Activated T-helper 17 cell treated with anti-CD3 and anti-CD28 coated beads, Interleukin-2, amount 50 U/mL, for 72 hours (primary cell): ENCODE results near the gene MPPE1. TPM values are rescaled to one million over a fixed set of nuclear protein-coding genes. Genes with fewer than 3 reads are reported as not detected.
A peak's percentile ranks its signal among the peaks of the same experiment; 100 is the strongest.
"Not testable (repeated sequence)": the region's sequence is repeated elsewhere in the genome, so short reads cannot be mapped to it uniquely, and the experiment has no call there.

Source experiments
- ATAC-seq: fragments of 150-1000 bp; cut with Tn5 transposase; replicated peaks from 2 replicates; pipeline ENCODE4 v1.10.0; 2021; ENCODE audit warnings: mild to moderate bottlenecking, moderate library complexity
- H3K27ac Mint-ChIP-seq: one replicate; pipeline ENCODE4 v1.8.0; 2022; ENCODE audit warnings: mixed read lengths
- H3K27me3 Mint-ChIP-seq: one replicate; pipeline ENCODE4 v1.8.0; 2022; ENCODE audit warnings: mixed read lengths
- H3K36me3 Mint-ChIP-seq: one replicate; pipeline ENCODE4 v1.8.0; 2022; ENCODE audit warnings: low read depth, mild to moderate bottlenecking, mixed read lengths
- H3K4me1 Mint-ChIP-seq: one replicate; pipeline ENCODE4 v1.8.0; 2022; ENCODE audit warnings: mixed read lengths
- H3K4me3 Mint-ChIP-seq: one replicate; pipeline ENCODE4 v1.8.0; 2022; ENCODE audit warnings: mild to moderate bottlenecking, mixed read lengths
- H3K9me3 Mint-ChIP-seq: one replicate; pipeline ENCODE4 v1.8.0; 2022; ENCODE audit warnings: mixed read lengths
- total RNA-seq, 2 donors: library from RNA; stranded (reverse); gene quantifications; one replicate each; pipeline ENCODE4 v1.2.3, GENCODE V29; 2022

Gene MPPE1
- total RNA-seq, 2 donors from 2014 or later = 34.4 to 38.1 TPM

DNA sequence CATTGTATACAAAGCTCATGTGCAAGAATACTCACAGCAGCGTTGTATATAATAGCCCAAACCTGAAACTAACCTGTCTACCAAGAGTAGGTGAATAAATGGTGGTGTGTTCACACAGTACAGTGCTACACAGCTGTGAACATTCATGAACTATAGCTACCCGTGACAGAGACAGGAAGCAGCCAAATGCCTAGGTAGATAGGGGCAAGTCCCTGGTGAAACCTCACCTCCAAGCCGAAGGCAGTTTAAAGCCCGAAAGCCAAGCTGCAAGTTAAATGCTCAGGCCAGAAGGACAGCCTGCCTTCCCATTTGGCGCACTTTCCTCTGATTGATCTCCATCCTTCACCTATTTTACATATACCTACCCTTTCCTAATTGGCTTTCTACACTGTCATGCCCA, 36.7 kb upstream of the MPPE1 start:
- ATAC-seq = no peak
- Mint-ChIP-seq H3K4me3 (no peak overlapping the region), H3K27ac (no peak overlapping the region), H3K36me3 (no peaks in the 10 kb centered on the region), H3K27me3 (peaks cover 3% of the 10 kb centered on the region), H3K9me3 (no peaks in the 10 kb centered on the region), H3K4me1 (peaks cover 4% of the 10 kb centered on the region)

DNA sequence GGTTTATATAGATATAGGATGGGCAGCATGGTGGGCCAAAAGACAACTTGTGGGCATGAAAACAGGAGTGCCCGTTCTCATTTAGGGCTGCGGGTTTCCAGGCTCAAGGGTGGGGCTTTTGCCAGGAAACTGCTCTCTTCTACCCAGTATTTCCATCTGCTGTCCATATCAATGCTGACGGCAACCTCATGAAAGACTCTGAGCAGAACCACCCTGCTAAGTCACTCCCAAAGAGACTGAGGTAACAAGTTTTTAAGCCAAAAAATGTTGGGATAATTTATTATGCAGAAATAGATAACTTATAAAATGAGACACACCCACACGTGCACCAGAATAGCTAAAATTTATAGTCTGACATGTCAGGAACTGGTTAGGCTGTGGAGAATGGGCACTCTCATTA, 36.1 kb upstream of the MPPE1 start:
- no peak overlapping the region for H3K27ac Mint-ChIP-seq
- H3K4me3 Mint-ChIP-seq = no peak overlapping the region
- peaks cover 4% of the 10 kb centered on the region for H3K4me1 Mint-ChIP-seq
- H3K9me3 Mint-ChIP-seq = no peaks in the 10 kb centered on the region
- H3K36me3 Mint-ChIP-seq = no peaks in the 10 kb centered on the region
- ATAC-seq = no peak
- H3K27me3 Mint-ChIP-seq = peaks cover 3% of the 10 kb centered on the region

DNA sequence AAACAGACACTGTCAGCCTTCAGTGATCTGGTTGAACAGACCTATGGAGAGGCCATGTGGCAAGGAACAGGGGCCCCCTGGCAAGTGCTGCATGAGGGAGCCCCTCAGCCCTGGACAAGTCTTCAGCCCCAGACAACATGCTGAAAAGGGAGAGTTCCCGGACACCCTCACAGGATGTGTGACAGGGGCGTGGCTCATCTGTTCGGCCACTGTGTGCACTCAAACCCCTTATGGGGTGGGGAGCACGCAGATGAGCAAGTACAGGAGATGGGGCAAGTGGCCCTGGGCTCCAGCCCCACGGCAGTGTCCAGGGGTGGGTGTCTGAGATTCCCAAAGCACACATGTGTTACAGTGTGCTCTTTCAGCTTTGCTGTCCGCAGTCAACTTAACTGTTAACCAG, 35.4 kb upstream of the MPPE1 start:
- Mint-ChIP-seq H3K9me3 (no peaks in the 10 kb centered on the region), H3K36me3 (no peaks in the 10 kb centered on the region), H3K4me1 (peaks cover 4% of the 10 kb centered on the region), H3K27ac (no peak overlapping the region), H3K4me3 (no peak overlapping the region), H3K27me3 (peaks cover 3% of the 10 kb centered on the region)
- no peak for ATAC-seq

DNA sequence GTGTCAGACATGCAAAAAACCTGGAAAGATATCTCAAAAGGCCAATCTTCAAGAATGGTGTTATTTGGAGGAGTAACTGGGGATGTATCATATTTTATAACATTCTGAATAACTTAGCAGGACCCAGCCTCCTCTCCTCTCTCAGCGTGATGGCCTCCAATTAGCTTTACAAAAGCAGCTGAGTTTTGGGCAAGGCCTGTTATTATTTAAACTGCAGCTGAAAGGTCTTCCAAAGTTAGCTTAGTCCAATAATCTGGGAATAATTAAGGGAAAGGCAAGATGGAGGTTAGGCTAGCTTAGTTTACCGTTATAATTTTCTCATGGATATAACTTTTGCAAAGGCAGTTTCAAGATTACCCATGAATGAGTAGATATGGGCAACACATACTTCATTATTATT, 32.8 kb upstream of the MPPE1 start:
- ATAC-seq = no peak
- H3K9me3 Mint-ChIP-seq = no peaks in the 10 kb centered on the region
- peaks cover 3% of the 10 kb centered on the region for H3K27me3 Mint-ChIP-seq
- H3K4me3 Mint-ChIP-seq = no peak overlapping the region
- H3K36me3 Mint-ChIP-seq = no peaks in the 10 kb centered on the region
- H3K4me1 Mint-ChIP-seq = no peaks in the 10 kb centered on the region
- no peak overlapping the region for H3K27ac Mint-ChIP-seq

DNA sequence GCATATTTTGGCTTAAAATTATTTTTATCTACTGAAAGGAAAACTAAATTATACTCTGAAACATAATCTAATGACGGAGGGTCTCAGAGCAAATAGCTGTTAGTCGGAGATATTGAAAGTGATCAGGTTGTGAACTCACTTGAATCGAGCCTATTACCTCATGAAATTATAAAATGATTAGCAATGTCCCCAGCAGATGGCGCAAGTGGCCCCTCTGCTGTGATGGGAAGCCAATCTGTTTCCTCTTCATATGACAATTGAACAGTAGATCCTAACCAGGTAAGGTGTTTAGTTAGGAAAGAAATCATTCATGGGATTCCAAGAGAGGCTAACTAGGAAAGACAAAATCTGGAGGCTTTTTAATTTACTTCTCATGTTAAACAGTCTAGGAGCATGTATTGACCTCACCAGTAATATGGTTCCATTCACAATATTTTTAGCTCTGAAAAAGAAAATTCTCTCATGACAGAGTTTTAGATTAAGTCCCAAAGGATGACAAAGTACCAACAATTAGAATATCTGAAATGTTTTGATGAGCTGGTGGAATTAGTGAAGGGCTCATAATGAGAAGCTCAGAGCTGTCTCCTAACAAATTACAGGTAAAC, 29.9 kb upstream of the MPPE1 start:
- no peak overlapping the region for H3K27ac Mint-ChIP-seq
- H3K9me3 Mint-ChIP-seq = no peaks in the 10 kb centered on the region
- H3K4me1 Mint-ChIP-seq = no peaks in the 10 kb centered on the region
- no peak overlapping the region for H3K4me3 Mint-ChIP-seq
- H3K36me3 Mint-ChIP-seq = no peaks in the 10 kb centered on the region
- peak; percentile 62 for ATAC-seq
- no peaks in the 10 kb centered on the region for H3K27me3 Mint-ChIP-seq

DNA sequence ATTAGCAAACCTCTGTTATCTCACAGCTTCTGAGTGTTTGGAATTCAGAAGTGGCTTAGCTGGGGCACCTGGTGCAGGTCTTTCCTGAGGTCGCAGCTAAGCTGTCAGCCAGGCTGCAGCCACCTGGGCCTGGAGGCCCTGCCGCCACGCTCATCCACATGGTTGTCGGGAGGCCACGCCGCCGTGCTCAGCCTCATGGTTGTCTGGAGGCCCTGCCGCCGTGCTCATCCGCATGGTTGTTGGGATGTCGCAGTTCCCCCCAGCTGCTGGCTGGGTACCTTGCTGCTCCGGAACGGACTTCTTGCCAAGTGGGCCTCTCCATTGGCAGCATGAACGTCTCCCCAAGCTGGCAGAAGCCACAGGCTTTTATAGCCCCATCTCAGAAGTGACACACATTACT, 24.3 kb upstream of the MPPE1 start:
- H3K27ac Mint-ChIP-seq = no peak overlapping the region

DNA sequence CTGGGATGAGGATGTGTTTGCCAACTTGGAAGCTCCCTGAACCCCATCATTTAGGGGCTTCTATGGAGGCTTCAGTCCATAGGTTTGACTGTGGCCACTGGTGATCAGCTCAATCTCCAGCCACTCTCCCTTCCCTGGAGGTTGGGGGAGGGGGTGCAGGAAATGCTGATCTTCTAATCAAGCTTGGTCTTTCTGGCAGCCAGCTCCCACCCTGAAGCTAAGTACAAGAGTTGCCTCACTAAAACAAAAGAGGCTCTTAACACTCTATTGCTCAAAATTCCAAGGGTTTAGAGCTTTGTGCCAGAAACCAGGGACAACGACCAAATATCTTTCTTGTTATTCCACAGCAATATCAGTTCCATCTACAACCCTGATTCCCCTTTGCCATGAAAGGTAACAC, 19.4 kb upstream of the MPPE1 start:
- Mint-ChIP-seq H3K36me3 (no peaks in the 10 kb centered on the region), H3K27ac (no peak overlapping the region), H3K9me3 (no peaks in the 10 kb centered on the region), H3K4me3 (no peak overlapping the region), H3K27me3 (no peaks in the 10 kb centered on the region), H3K4me1 (no peaks in the 10 kb centered on the region)
- ATAC-seq = no peak

More for the DNA sequence above, 24.3 kb upstream of the MPPE1 start:
- Mint-ChIP-seq H3K4me1 (no peaks in the 10 kb centered on the region), H3K36me3 (no peaks in the 10 kb centered on the region), H3K4me3 (no peak overlapping the region), H3K27me3 (no peaks in the 10 kb centered on the region), H3K9me3 (no peaks in the 10 kb centered on the region)
- no peak for ATAC-seq

DNA sequence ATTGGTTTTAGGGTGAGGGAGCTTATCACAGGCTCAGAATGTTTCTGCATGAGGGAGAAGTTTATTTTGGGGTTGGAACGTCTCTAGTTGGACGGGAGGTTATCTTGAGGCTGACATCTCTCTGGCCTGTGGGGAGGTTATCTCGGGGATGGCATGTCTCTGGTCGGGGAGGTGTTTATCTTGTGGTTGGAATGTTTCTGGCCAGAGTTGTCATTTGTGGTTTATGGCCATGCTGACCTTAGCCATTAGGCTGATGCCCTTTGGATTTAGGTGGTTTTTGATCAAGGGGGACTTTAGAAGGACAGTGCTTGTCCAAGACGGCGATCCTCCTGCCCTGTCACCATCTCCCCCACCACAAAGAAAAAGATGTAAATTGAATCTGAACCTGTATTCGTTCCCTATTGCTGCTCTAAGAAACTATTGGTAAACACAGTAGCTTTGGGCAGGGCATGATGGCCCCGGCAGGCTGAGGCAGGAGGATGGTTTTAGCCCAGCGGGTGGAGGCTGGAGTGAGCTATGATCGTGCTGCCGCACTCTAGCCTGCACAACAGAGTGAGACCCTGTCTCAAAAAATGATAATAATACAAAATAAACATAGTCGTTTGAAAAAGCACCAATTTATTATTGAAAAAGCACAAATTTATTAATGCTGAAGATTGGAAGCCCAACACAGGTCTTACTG, 17.8 kb upstream of the MPPE1 start:
- Mint-ChIP-seq H3K36me3 (no peaks in the 10 kb centered on the region), H3K4me1 (no peaks in the 10 kb centered on the region), H3K27me3 (no peaks in the 10 kb centered on the region), H3K27ac (no peak overlapping the region), H3K4me3 (no peak overlapping the region), H3K9me3 (no peaks in the 10 kb centered on the region)
- no peak for ATAC-seq

DNA sequence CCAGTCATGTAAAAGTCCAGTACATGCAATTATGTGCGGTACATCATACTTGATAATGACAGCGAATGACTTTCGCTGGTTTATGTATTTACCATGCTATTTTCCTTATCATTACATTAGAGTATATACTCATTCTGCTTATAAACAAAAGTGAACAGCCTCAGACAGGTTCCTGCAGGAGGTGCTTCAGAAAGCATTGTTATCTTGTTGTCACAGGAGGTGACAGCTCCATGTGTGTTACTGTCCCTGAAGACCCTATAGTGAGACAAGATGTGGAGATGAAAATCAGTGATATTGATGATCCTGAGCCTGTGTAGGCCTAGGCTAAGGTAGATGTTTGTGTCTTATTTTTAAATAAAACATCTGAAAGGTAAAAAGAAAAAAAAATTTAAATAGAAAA, 15.3 kb upstream of the MPPE1 start:
- H3K9me3 Mint-ChIP-seq = no peaks in the 10 kb centered on the region
- H3K36me3 Mint-ChIP-seq = no peaks in the 10 kb centered on the region
- ATAC-seq = no peak
- H3K27ac Mint-ChIP-seq = no peak overlapping the region
- no peaks in the 10 kb centered on the region for H3K27me3 Mint-ChIP-seq
- H3K4me1 Mint-ChIP-seq = no peaks in the 10 kb centered on the region
- no peak overlapping the region for H3K4me3 Mint-ChIP-seq

DNA sequence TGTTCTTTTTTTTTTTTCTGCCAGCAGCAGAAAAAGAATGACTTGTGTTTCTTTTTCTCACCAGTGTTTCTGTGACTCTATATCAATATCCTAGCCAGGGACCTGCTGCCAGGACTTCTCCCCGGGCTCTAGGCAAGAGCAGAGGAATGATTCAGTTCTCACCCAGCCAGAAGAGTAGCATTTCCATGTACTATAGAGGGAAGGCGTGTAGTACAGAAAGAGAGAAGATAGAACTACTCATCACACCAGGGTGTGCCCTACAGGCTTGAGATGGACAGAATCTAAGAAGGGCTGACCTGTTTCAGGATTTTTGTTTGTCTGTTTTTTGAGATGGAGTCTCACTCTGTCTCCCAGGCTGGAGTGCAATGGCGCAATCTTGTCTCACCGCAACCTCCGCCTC, 11.4 kb upstream of the MPPE1 start:
- H3K27ac Mint-ChIP-seq, H3K4me3 Mint-ChIP-seq, H3K27me3 Mint-ChIP-seq, ATAC-seq, H3K4me1 Mint-ChIP-seq, H3K9me3 Mint-ChIP-seq, H3K36me3 Mint-ChIP-seq: not testable (repeated sequence)

DNA sequence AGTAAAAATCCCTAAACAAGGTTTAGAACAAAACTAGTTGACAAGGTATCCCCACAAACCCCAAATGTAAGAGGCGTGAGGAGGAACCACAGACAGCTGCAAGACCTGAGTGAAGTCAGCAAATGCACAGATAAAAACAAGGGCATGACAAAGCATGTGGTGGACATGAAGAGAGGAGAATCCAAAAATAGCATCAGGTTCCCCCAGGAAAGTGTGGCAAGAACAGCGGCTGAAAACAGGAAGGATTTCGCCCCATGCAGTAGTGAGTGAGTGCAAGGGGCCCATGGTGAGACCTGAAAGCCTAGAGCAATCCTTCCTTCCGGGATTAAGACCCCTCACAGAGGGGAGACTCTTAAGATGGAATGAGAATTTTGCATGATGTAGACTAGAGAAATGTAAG, 8.8 kb upstream of the MPPE1 start:
- H3K4me3 Mint-ChIP-seq, H3K4me1 Mint-ChIP-seq, H3K36me3 Mint-ChIP-seq, ATAC-seq, H3K27ac Mint-ChIP-seq, H3K9me3 Mint-ChIP-seq, H3K27me3 Mint-ChIP-seq: not testable (repeated sequence)

DNA sequence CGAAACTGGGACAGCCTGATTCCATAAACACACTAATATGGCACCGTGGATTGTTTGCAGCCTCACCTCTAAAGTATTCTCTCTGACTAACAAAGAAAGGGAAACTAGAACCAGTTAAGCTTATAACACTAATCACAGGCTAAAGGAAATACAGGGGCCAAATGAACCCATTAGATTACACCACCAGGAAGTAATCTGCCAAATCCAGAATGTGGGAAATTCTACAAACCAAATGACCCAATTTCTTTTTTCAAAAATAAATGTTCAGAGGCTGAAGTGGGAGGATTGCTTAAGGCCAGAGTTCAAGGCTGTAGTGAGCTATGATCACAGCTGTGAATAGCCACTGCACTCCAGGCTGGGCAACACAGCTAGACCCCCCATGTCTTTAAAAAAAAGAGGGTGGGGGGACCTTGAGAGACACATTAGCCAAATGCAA, 1.5 kb upstream of the MPPE1 start:
- peaks cover 5% of the 10 kb centered on the region for H3K4me1 Mint-ChIP-seq
- peak; percentile 23 for ATAC-seq
- H3K27me3 Mint-ChIP-seq = no peaks in the 10 kb centered on the region
- H3K4me3 Mint-ChIP-seq = peak overlapping the region; percentile 92
- no peaks in the 10 kb centered on the region for H3K9me3 Mint-ChIP-seq
- peak overlapping the region; percentile 79 for H3K27ac Mint-ChIP-seq
- peaks cover 16% of the 10 kb centered on the region for H3K36me3 Mint-ChIP-seq

DNA sequence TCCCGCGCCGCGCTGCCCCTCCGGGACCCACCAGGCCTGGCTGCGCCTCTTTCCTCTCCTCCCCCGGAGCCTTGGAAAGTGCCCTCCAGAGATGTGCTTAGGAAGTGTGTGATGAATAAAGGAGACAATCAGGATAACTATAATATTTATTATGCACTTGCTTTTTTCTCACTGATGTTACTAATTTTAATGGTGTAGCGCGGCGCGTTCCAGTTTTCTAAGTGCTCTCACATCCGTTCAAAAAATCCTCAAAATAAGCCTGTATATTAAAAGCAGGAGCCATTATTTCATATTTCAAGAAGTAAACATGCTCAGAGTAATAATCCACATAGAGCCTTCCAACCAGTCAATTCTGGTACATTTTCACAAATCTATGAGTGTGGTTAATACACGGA, 941 bp upstream of the MPPE1 start:
- Mint-ChIP-seq H3K9me3 (no peaks in the 10 kb centered on the region), H3K27ac (peak overlapping the region; percentile 79), H3K27me3 (no peaks in the 10 kb centered on the region), H3K36me3 (peaks cover 19% of the 10 kb centered on the region), H3K4me3 (peak overlapping the region; percentile 92), H3K4me1 (peaks cover 5% of the 10 kb centered on the region)
- no peak for ATAC-seq

DNA sequence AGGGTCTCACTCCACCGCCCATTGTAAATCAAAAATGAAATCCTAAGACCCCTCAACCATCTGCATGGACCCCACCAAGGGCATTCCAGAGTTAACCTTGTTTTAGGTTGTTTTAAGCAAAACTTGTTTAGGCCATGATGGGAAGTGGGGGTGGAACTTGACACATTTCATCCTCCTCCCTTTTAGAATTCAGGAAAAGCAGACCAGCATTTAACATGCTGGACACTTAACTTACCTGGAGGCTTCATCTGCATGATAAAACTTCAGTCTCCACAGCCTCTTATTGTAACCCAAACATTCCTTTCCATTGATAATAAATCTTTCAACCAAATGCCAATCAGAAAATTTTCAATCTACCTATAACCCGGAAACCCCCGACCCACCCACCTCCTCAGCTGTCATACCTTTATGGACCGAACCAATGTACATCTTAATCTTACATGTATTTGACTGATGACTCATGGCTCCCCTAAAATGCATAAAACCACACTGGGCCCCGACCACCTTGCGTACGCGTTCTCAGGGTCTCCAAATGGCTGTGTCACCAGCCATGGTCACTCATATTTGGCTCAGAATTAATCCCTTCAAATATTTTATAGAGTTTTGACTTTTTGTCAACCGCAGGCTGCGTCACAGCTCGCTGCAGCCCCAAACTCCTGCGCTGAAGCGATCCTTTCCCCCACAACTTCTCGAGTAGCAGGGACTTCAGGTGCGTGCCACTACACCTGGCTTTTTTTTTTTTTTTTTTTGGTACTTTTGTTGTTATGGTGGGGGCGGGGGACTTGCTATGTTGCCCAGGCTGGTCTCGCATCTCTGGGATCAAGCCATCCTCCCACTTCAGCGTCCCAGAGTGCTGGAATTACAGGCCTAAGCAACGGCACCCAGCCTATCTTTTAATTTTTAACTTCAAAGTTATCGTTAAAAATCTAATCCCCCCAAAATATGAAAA, 917 bp downstream of the MPPE1 start:
- ATAC-seq = no peak
- H3K36me3 Mint-ChIP-seq = peaks cover 31% of the 10 kb centered on the region
- peak overlapping the region; percentile 90 for H3K27ac Mint-ChIP-seq
- H3K4me3 Mint-ChIP-seq = peak overlapping the region; percentile 92
- H3K4me1 Mint-ChIP-seq = peaks cover 8% of the 10 kb centered on the region
- H3K27me3 Mint-ChIP-seq = no peaks in the 10 kb centered on the region
- no peaks in the 10 kb centered on the region for H3K9me3 Mint-ChIP-seq

DNA sequence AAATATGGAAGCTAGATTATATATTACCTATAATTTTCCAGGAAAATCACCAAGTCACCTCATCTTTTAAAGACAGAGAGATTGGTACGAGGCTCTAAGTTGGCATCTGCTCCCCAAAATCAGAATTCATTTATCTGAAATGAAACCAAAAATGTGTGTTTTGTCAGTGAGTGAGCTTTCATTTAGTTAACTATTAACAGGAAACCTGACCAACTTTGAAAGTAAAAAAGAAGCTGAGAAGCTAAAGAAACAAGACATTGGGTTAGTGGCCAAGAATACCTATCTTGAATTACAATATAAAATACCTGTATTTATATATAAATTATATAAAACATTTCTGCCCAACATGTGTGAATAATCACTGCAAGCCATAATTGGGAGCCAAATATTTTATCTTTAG, 1.9 kb downstream of the MPPE1 start:
- ATAC-seq = no peak
- Mint-ChIP-seq H3K9me3 (no peaks in the 10 kb centered on the region), H3K27me3 (no peaks in the 10 kb centered on the region), H3K4me1 (peaks cover 8% of the 10 kb centered on the region), H3K27ac (no peak overlapping the region), H3K4me3 (no peak overlapping the region), H3K36me3 (peaks cover 39% of the 10 kb centered on the region)
